HCT116 (cell line): Measurements from ENCODE around the gene C2orf92. TPM values are rescaled to one million over a fixed set of nuclear protein-coding genes. Genes with fewer than 3 reads are reported as not detected.

ENCODE experiments used
- ATAC-seq: fragments of 200-7000 bp; cut with Tn5 transposase; 2 replicates; pipeline ENCODE4 v1.9.1; 2020; ENCODE audit warnings: mild to moderate bottlenecking, moderate library complexity
- BruUV-seq: library from RNA; stranded (reverse); fragments of 400-500 nt; replicated peaks from 2 replicates; lab custom pipeline; 2021; lab: Mats Ljungman, UMichigan
- CTCF ChIA-PET: fragments of 300-600 bp; sonication (Branson Sonifier 250); formaldehyde crosslinking; loops from one replicate; lab custom pipeline; 2021; ENCODE audit warnings: antibody characterized with exemption; lab: Charles Lee
- POLR2A ChIA-PET: fragments of 300-600, 350-600 bp; sonication (Branson Sonifier 250); formaldehyde crosslinking; loops from one replicate; lab custom pipeline; 2021; ENCODE audit warnings: antibody characterized with exemption; lab: Charles Lee
- RAD21 ChIA-PET, 2 experiments: fragments of 300-600 bp; sonication (Branson Sonifier 250); formaldehyde crosslinking; loops; one replicate each; lab custom pipeline; 2023; ENCODE audit warnings: low total read pairs in 2 of 2; ENCODE audit not compliant: uncharacterized antibody in 2 of 2, unreplicated experiment in 2 of 2, low non-redundant PET in 1 of 2; lab: Charles Lee
- DNase-seq: peaks from one replicate; pipeline ENCODE4 v3.0.0-alpha.2; 2010; ENCODE audit warnings: low read depth, low spot score
- H2AFZ ChIP-seq: fragments of 200-600 bp; shearing (Covaris generic), sonication (generic); 2 replicates; pipeline ENCODE4 v1.6.1; 2017; ENCODE audit warnings: low read depth, mixed run types, mixed read lengths, antibody characterized with exemption, low read length; ENCODE audit not compliant: poor library complexity, severe bottlenecking
- H3K27ac ChIP-seq: 2 replicates; pipeline ENCODE4 v1.5.1; 2012; ENCODE audit warnings: low read depth, low read length
- H3K27me3 ChIP-seq: fragments of 200-600 bp; sonication (generic); 2 replicates; pipeline ENCODE4 v1.6.1; 2016; ENCODE audit warnings: mixed run types, low read length, mixed read lengths; ENCODE audit not compliant: insufficient read depth
- H3K36me3 ChIP-seq, 2 experiments: fragments of 200-500 bp in 1 of 2; fragments of 200-600 bp in 1 of 2; sonication (Bioruptor generic) in 1 of 2; sonication (generic) in 1 of 2; 2 replicates each; pipeline versions ENCODE4 v1.5.1 to v1.6.1; 2014 to 2016; ENCODE audit warnings: low read length in 2 of 2, inconsistent platforms in 1 of 2, mixed read lengths in 1 of 2, mixed run types in 1 of 2; ENCODE audit not compliant: insufficient read depth in 2 of 2, control insufficient read depth in 1 of 2
- H3K4me1 ChIP-seq, 2 experiments: fragments of 200-600 bp in 1 of 2; sonication (generic) in 1 of 2; 2 replicates each; pipeline versions ENCODE4 v1.5.1 to v1.6.1; 2012 to 2017; ENCODE audit warnings: low read length in 2 of 2, inconsistent platforms in 1 of 2, mild to moderate bottlenecking in 1 of 2, mixed read lengths in 1 of 2, mixed run types in 1 of 2, moderate library complexity in 1 of 2; ENCODE audit not compliant: insufficient read depth in 2 of 2, control insufficient read depth in 1 of 2
- H3K4me2 ChIP-seq: fragments of 200-600 bp; sonication (generic); 2 replicates; pipeline ENCODE4 v1.6.1; 2017; ENCODE audit warnings: mixed run types, low read length, mixed read lengths
- H3K4me3 ChIP-seq, 2 experiments: fragments of 200-600 bp in 1 of 2; sonication (generic) in 1 of 2; replicated peaks in 1 of 2; 2 replicates each; pipeline ENCODE4 v1.5.1; 2011 to 2016; ENCODE audit warnings: low read length in 2 of 2, control low read depth in 1 of 2, low read depth in 1 of 2, mild to moderate bottlenecking in 1 of 2, mixed read lengths in 1 of 2, mixed run types in 1 of 2
- H3K79me2 ChIP-seq: fragments of 200-600 bp; sonication (generic); 2 replicates; pipeline ENCODE4 v1.6.1; 2017; ENCODE audit warnings: mild to moderate bottlenecking, mixed run types, low read length, moderate library complexity, mixed read lengths; ENCODE audit not compliant: insufficient read depth
- H3K9ac ChIP-seq: fragments of 200-600 bp; sonication (generic); 2 replicates; pipeline ENCODE4 v1.6.1; 2016; ENCODE audit warnings: low read length, mixed read lengths
- H3K9me2 ChIP-seq: fragments of 200-600 bp; sonication (generic), shearing (Covaris generic); 2 replicates; pipeline ENCODE4 v1.6.1; 2017; ENCODE audit warnings: mixed run types, mild to moderate bottlenecking, moderate library complexity; ENCODE audit not compliant: insufficient read depth
- H3K9me3 ChIP-seq, 2 experiments: fragments of 200-500 bp in 1 of 2; fragments of 200-600 bp in 1 of 2; sonication (Bioruptor generic) in 1 of 2; sonication (generic) in 1 of 2; 2 replicates each; pipeline ENCODE4 v1.6.1; 2014 to 2017; ENCODE audit warnings: low read length in 2 of 2, mixed read lengths in 2 of 2, inconsistent platforms in 1 of 2, low read depth in 1 of 2, mild to moderate bottlenecking in 1 of 2, mixed run types in 1 of 2, moderate library complexity in 1 of 2; ENCODE audit not compliant: control insufficient read depth in 1 of 2, insufficient read depth in 1 of 2
- H4K20me1 ChIP-seq: fragments of 200-600 bp; sonication (generic), shearing (Covaris generic); 2 replicates; pipeline ENCODE4 v1.6.1; 2017; ENCODE audit warnings: mixed run types, mild to moderate bottlenecking, moderate library complexity; ENCODE audit not compliant: insufficient read depth
- CBX3 ChIP-seq: IDR thresholded peaks from 2 replicates; pipeline ENCODE4 v1.6.1; 2012; ENCODE audit warnings: low read depth
- CEBPB ChIP-seq: IDR thresholded peaks from 2 replicates; pipeline ENCODE4 v1.6.1; 2012; ENCODE audit warnings: low read depth
- CTCF ChIP-seq, 3 experiments: fragments of 200-600 bp in 1 of 3; sonication (generic) in 1 of 3; IDR thresholded peaks in 2 of 3; conservative IDR thresholded peaks in 1 of 3; 2 replicates each; pipeline ENCODE4 v1.5.1; 2012 to 2017; ENCODE audit warnings: low read depth in 2 of 3, low read length in 2 of 3, antibody characterized with exemption in 1 of 3, borderline replicate concordance in 1 of 3, control low read depth in 1 of 3, mild to moderate bottlenecking in 1 of 3, mixed read lengths in 1 of 3, mixed run types in 1 of 3, moderate library complexity in 1 of 3; ENCODE audit not compliant: insufficient read depth in 1 of 3
- EGR1 ChIP-seq: IDR thresholded peaks from 2 replicates; pipeline ENCODE4 v1.6.1; 2012; ENCODE audit warnings: low read depth
- ELF1 ChIP-seq: IDR thresholded peaks from 2 replicates; pipeline ENCODE4 v1.6.1; 2012; ENCODE audit warnings: low read depth, borderline replicate concordance
- EZH2 ChIP-seq: fragments of 200-600 bp; sonication (generic); IDR thresholded peaks from 2 replicates; pipeline ENCODE4 v1.6.1; 2017; ENCODE audit warnings: antibody characterized with exemption, mixed run types
- EZH2phosphoT487 ChIP-seq: fragments of 200-600 bp; IDR thresholded peaks from 2 replicates; pipeline ENCODE4 v1.6.1; 2018; ENCODE audit warnings: antibody characterized with exemption, borderline replicate concordance
- FOSL1 ChIP-seq: IDR thresholded peaks from 2 replicates; pipeline ENCODE4 v1.6.1; 2012; ENCODE audit warnings: low read depth
- JUND ChIP-seq: IDR thresholded peaks from 2 replicates; pipeline ENCODE4 v1.6.1; 2012
- MAX ChIP-seq: IDR thresholded peaks from 2 replicates; pipeline ENCODE4 v1.6.1; 2012
- POLR2AphosphoS5 ChIP-seq: IDR thresholded peaks from 2 replicates; pipeline ENCODE4 v1.6.1; 2011; ENCODE audit warnings: mild to moderate bottlenecking, low read depth, low read length, moderate library complexity
- RAD21 ChIP-seq: IDR thresholded peaks from 2 replicates; pipeline ENCODE4 v1.6.1; 2012; ENCODE audit warnings: low read depth, mild to moderate bottlenecking
- SIN3A ChIP-seq: IDR thresholded peaks from 2 replicates; pipeline ENCODE4 v1.6.1; 2012; ENCODE audit warnings: low read depth
- SP1 ChIP-seq: IDR thresholded peaks from 2 replicates; pipeline ENCODE4 v1.6.1; 2012; ENCODE audit warnings: low read depth
- SRF ChIP-seq: IDR thresholded peaks from 2 replicates; pipeline ENCODE4 v1.6.1; 2012; ENCODE audit warnings: low read depth
- YY1 ChIP-seq: IDR thresholded peaks from 2 replicates; pipeline ENCODE4 v1.6.1; 2011; ENCODE audit warnings: low read length, low read depth, moderate library complexity, mild to moderate bottlenecking; ENCODE audit not compliant: insufficient replicate concordance; ENCODE audit errors: extremely low read depth
- ZFX ChIP-seq: fragments of 450-650 bp; IDR thresholded peaks from 2 replicates; pipeline ENCODE4 v1.6.1; 2017
- ZNF274 ChIP-seq: fragments of 200-500 bp; sonication (Bioruptor generic); IDR thresholded peaks from 2 replicates; pipeline ENCODE4 v1.6.1; 2014; ENCODE audit warnings: mild to moderate bottlenecking, low read depth, low read length, inconsistent platforms
- intact Hi-C: fragments of 100-400 bp; cut with micrococcal nuclease; formaldehyde crosslinking; loops from 2 replicates; pipeline ENCODE4 v1.10.0; 2022
- total RNA-seq: library from RNA; stranded (reverse); gene quantifications from one replicate; pipeline ENCODE4 v1.2.1, GENCODE V29; 2021; ENCODE audit not compliant: unreplicated experiment
- TF ChIP-seq, protein P1 (sequence below): IDR thresholded peaks from 2 replicates; pipeline ENCODE4 v1.6.1; 2012
- TF ChIP-seq, protein P2 (sequence below): IDR thresholded peaks from 2 replicates; pipeline ENCODE4 v1.6.1; 2012; ENCODE audit warnings: low read depth

C2orf92 gene
- total RNA-seq, 1 experiment from 2014 or later = 3.0 TPM

DNA sequence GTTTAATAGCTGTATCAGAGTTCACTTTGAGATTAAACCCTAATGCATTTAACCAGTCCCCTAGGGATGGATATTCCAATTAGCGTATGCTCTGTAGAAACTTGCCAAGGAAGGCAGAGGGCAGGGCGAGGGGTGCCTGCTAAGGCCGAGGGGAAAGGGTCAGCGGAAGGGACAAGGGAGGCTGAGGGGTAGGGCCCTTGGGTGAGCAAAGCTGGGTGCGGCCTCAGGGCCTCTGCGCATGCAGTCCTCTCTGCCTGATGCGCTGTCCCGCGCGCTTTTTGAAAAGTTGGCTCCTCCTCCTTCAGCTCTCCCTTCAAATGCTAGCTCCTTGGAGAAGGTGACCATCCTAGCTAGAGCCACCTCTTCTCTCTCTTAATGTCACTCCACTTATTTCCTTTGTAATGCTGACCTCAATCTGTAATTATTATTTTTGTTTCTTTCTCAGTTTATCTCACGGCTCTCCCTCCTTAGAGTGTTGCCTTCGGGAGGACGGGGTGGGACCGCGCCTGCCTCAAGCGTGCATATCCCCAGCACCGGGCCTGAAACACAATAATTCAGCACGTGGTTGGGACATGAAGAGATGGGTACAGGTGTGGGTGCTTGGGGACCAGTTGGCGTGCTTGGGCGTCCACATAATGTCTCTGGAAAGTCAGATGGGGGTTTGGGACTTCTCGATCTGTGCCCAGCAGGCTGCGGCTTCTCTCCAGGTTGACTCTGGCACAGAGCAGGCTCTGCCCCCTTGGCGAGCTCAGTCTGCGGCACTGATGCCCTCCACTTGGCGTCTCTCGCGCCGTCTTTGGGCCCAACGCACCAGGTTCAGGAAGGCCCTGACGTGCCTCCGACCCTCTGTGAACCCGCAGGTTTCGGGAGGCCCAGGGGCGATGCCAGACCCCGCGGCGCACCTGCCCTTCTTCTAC is 53.9 kb downstream of the C2orf92 start:
- TF ChIP-seq SP1 (no peak), MAX (no peak), EZH2 (no peak), CTCF (IDR thresholded peaks at IDR 0.05 in 2 of 3, conservative IDR thresholded peaks at IDR 0.05 in 1 of 3; ENCODE audit: borderline replicate concordance in 1 of 3, insufficient read depth in 1 of 3, low read depth in 2 of 3, low read length in 2 of 3) (no peak), RAD21 (no peak), CEBPB (no peak), YY1 (no peak), EZH2phosphoT487 (no peak), FOSL1 (no peak), JUND (no peak), CBX3 (no peak), SRF (no peak), ZFX (no peak), EGR1 (no peak), SIN3A (no peak), POLR2AphosphoS5 (no peak), ZNF274 (no peak), ELF1 (no peak)
- TF ChIP-seq, protein P1, sequence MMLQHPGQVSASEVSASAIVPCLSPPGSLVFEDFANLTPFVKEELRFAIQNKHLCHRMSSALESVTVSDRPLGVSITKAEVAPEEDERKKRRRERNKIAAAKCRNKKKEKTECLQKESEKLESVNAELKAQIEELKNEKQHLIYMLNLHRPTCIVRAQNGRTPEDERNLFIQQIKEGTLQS = no peak
- TF ChIP-seq, protein P2, sequence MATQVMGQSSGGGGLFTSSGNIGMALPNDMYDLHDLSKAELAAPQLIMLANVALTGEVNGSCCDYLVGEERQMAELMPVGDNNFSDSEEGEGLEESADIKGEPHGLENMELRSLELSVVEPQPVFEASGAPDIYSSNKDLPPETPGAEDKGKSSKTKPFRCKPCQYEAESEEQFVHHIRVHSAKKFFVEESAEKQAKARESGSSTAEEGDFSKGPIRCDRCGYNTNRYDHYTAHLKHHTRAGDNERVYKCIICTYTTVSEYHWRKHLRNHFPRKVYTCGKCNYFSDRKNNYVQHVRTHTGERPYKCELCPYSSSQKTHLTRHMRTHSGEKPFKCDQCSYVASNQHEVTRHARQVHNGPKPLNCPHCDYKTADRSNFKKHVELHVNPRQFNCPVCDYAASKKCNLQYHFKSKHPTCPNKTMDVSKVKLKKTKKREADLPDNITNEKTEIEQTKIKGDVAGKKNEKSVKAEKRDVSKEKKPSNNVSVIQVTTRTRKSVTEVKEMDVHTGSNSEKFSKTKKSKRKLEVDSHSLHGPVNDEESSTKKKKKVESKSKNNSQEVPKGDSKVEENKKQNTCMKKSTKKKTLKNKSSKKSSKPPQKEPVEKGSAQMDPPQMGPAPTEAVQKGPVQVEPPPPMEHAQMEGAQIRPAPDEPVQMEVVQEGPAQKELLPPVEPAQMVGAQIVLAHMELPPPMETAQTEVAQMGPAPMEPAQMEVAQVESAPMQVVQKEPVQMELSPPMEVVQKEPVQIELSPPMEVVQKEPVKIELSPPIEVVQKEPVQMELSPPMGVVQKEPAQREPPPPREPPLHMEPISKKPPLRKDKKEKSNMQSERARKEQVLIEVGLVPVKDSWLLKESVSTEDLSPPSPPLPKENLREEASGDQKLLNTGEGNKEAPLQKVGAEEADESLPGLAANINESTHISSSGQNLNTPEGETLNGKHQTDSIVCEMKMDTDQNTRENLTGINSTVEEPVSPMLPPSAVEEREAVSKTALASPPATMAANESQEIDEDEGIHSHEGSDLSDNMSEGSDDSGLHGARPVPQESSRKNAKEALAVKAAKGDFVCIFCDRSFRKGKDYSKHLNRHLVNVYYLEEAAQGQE = no peak
- Histone ChIP-seq H3K9ac (no peak overlapping the region), H3K9me2 (no peaks in the 10 kb centered on the region), H3K4me3 (no peak overlapping the region), H3K4me2 (no peak overlapping the region), H4K20me1 (no peaks in the 10 kb centered on the region), H3K4me1 (no peaks in the 10 kb centered on the region), H3K27me3 (no peaks in the 10 kb centered on the region), H3K27ac (no peak overlapping the region), H3K79me2 (no peaks in the 10 kb centered on the region), H3K36me3 (no peaks in the 10 kb centered on the region), H2AFZ (no peak overlapping the region), H3K9me3 (no peaks in the 10 kb centered on the region)
- RAD21 ChIA-PET = no interaction called here
- no peak for DNase-seq
- CTCF ChIA-PET = no interaction called here
- POLR2A ChIA-PET = no interaction called here
- ATAC-seq = no peak
- BruUV-seq = no TSS peak
- intact Hi-C loops = no loop called here
